Hepatocyte (in vitro differentiated cells): ENCODE data around the gene CKS2. TPM values are rescaled to one million over a fixed set of nuclear protein-coding genes. Genes with fewer than 3 reads are reported as not detected.

Experiments
- DNase-seq: peaks from one replicate; pipeline ENCODE4 v3.0.0-alpha.2; 2016; ENCODE audit warnings: low spot score
- H2AFZ ChIP-seq: fragments of 200-600 bp; sonication (generic); 2 replicates; pipeline ENCODE4 v1.6.0; 2016; ENCODE audit warnings: antibody characterized with exemption, mild to moderate bottlenecking
- H3K27ac ChIP-seq: fragments of 200-600 bp; sonication (generic); 2 replicates; pipeline ENCODE4 v1.5.1; 2016; ENCODE audit warnings: mild to moderate bottlenecking
- H3K27me3 ChIP-seq: fragments of 200-600 bp; sonication (generic); 2 replicates; pipeline ENCODE4 v1.6.1; 2016
- H3K36me3 ChIP-seq: fragments of 200-600 bp; sonication (generic); replicated peaks from 2 replicates; pipeline ENCODE4 v1.5.1; 2016; ENCODE audit warnings: low read depth; ENCODE audit not compliant: insufficient read depth
- H3K4me1 ChIP-seq: fragments of 200-600 bp; sonication (generic); 2 replicates; pipeline ENCODE4 v1.5.1; 2016; ENCODE audit warnings: mild to moderate bottlenecking, moderate library complexity; ENCODE audit not compliant: insufficient read depth
- H3K4me2 ChIP-seq: fragments of 200-600 bp; sonication (generic); 2 replicates; pipeline ENCODE4 v1.6.0; 2016
- H3K4me3 ChIP-seq: fragments of 200-600 bp; sonication (generic); 2 replicates; pipeline ENCODE4 v1.5.1; 2016; ENCODE audit warnings: mild to moderate bottlenecking
- H3K79me2 ChIP-seq: fragments of 200-600 bp; sonication (generic); 2 replicates; pipeline ENCODE4 v1.6.0; 2017; ENCODE audit warnings: mild to moderate bottlenecking
- H3K9me2 ChIP-seq: fragments of 200-600 bp; sonication (generic); replicated peaks from 2 replicates; pipeline ENCODE4 v1.6.0; 2017; ENCODE audit warnings: mild to moderate bottlenecking; ENCODE audit not compliant: insufficient read depth
- H3K9me3 ChIP-seq: fragments of 200-600 bp; sonication (generic); 2 replicates; pipeline ENCODE4 v1.5.1; 2016; ENCODE audit warnings: low read depth, mild to moderate bottlenecking
- H4K20me1 ChIP-seq: fragments of 200-600 bp; sonication (generic); 2 replicates; pipeline ENCODE4 v1.6.0; 2016; ENCODE audit warnings: mild to moderate bottlenecking; ENCODE audit not compliant: insufficient read depth, poor library complexity, severe bottlenecking
- EZH2 ChIP-seq: fragments of 200-600 bp; sonication (generic); IDR thresholded peaks from 2 replicates; pipeline ENCODE4 v1.6.1; 2016; ENCODE audit warnings: antibody characterized with exemption, mild to moderate bottlenecking, borderline replicate concordance
- EZH2phosphoT487 ChIP-seq: fragments of 200-600 bp; sonication (generic); IDR thresholded peaks from one replicate; pipeline ENCODE4 v1.6.1; 2018; ENCODE audit warnings: antibody characterized with exemption, mild to moderate bottlenecking, low read depth, moderate library complexity; ENCODE audit not compliant: unreplicated experiment, severe bottlenecking
- WGBS: methylation state at CpG from one replicate; pipeline ENCODE4 v1.1.6; 2016; ENCODE audit warnings: low lambda C conversion rate; ENCODE audit errors: missing lambda C conversion rate; 5-methylcytosine and 5-hydroxymethylcytosine counted together
- polyA plus RNA-seq: library from polyadenylated mRNA; unstranded; fragments of >200 nt; fragmentation: Nextera tagmentation; extraction: Ambion mirVana; gene quantifications from 2 replicates; pipeline ENCODE4 v1.2.1, GENCODE V29; 2016
- total RNA-seq: library from RNA; depleted of rRNA; stranded (reverse); fragments of >200 nt; gene quantifications from 2 replicates; pipeline ENCODE4 v1.2.3, GENCODE V29; 2014
- TF ChIP-seq, protein P1 (sequence below): fragments of 200-600 bp; sonication (generic); IDR thresholded peaks from 2 replicates; pipeline ENCODE4 v1.5.1; 2016; ENCODE audit warnings: antibody characterized with exemption, mild to moderate bottlenecking; ENCODE audit not compliant: poor library complexity

CKS2 gene
- total and polyA plus RNA-seq, 2 experiments from 2014 or later: 77.1 to 136 TPM

DNA sequence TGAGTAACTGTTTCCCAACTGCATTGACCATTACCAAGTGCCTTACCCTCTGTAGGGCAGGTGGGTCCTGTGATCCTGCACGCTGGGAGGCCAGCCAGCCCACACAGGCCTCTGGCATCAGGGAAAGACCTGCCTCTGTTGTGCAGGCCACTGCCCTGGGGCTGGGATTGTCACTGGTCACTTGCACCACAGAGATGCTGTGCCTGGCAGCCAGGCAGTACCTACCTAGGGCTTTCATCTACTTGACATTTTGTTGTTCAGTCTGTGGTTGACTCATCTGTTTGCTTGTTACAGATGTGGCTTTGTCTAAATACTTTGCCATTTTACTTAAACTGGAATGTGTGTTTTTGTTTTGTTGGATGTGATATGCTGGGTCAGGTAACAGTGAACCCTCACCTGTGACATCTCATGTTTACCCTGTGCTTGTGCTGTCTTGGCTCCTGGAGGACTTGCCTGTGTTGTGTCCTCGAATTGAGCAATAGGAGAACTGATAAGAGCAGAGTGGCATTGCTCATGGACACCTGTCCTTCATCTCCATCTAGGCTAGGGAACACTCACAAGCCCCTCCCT lies 40.1 kb downstream of the CKS2 start:
- H3K4me3 ChIP-seq: no peak overlapping the region
- no peak overlapping the region for H3K4me2 ChIP-seq
- peaks cover 5% of the 10 kb centered on the region for H3K79me2 ChIP-seq
- H2AFZ ChIP-seq: no peak overlapping the region
- WGBS: 78% methylated on average over 2 of the region's 2 CpGs
- H3K27ac ChIP-seq: no peak overlapping the region
- no peaks in the 10 kb centered on the region for H3K9me2 ChIP-seq
- H4K20me1 ChIP-seq: no peaks in the 10 kb centered on the region
- H3K36me3 ChIP-seq: no peaks in the 10 kb centered on the region
- no peak for DNase-seq
- no peaks in the 10 kb centered on the region for H3K4me1 ChIP-seq
- H3K9me3 ChIP-seq: no peaks in the 10 kb centered on the region
- no peaks in the 10 kb centered on the region for H3K27me3 ChIP-seq
- TF ChIP-seq EZH2 (no peak), EZH2phosphoT487 (no peak)
- TF ChIP-seq, protein P1, sequence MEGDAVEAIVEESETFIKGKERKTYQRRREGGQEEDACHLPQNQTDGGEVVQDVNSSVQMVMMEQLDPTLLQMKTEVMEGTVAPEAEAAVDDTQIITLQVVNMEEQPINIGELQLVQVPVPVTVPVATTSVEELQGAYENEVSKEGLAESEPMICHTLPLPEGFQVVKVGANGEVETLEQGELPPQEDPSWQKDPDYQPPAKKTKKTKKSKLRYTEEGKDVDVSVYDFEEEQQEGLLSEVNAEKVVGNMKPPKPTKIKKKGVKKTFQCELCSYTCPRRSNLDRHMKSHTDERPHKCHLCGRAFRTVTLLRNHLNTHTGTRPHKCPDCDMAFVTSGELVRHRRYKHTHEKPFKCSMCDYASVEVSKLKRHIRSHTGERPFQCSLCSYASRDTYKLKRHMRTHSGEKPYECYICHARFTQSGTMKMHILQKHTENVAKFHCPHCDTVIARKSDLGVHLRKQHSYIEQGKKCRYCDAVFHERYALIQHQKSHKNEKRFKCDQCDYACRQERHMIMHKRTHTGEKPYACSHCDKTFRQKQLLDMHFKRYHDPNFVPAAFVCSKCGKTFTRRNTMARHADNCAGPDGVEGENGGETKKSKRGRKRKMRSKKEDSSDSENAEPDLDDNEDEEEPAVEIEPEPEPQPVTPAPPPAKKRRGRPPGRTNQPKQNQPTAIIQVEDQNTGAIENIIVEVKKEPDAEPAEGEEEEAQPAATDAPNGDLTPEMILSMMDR: no peak

DNA sequence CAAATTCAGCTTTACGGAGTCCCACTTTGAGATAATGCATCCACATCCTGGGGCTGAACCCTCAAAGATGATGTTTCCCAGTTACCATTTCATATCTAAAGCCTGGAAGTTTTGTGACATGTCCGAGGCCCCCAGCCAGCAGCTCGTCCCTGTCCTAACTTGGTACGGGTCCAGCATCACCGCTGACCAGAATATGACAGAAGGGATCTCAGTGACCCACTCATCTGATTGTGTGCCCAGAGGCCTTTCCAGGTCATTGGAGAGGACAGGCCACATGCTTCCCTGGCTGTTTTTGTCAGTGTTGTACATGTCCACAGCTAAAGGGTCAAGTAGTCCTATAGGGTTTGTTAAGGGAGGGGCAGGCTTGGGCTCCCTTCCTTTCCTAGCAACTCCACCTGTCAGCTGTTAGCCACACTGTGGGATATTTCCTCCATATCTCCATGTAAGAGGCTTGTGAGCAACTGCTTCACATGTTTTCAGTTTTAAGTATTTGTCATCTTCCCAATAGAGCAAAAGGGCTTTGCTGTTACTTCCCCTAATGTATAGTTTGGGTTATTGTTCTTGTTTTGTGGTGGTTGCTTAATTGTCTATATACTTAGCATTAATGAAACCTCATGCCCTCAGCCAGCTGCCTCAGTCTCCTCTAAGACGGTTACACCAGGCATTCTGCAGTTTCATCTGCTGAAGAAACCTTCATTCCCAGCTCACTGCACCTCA lies 40.7 kb downstream of the CKS2 start:
- no peaks in the 10 kb centered on the region for H3K9me3 ChIP-seq
- no peak overlapping the region for H3K4me2 ChIP-seq
- no peaks in the 10 kb centered on the region for H3K27me3 ChIP-seq
- no peak overlapping the region for H3K4me3 ChIP-seq
- H3K36me3 ChIP-seq: no peaks in the 10 kb centered on the region
- H2AFZ ChIP-seq: no peak overlapping the region
- H4K20me1 ChIP-seq: no peaks in the 10 kb centered on the region
- H3K27ac ChIP-seq: no peak overlapping the region
- H3K79me2 ChIP-seq: peaks cover 5% of the 10 kb centered on the region
- H3K9me2 ChIP-seq: no peaks in the 10 kb centered on the region
- no peak for TF ChIP-seq EZH2
- no peak for TF ChIP-seq EZH2phosphoT487
- TF ChIP-seq, protein P1: no peak
- no peak for DNase-seq
- 93% methylated on average over 6 of the region's 6 CpGs for WGBS
- no peaks in the 10 kb centered on the region for H3K4me1 ChIP-seq

DNA sequence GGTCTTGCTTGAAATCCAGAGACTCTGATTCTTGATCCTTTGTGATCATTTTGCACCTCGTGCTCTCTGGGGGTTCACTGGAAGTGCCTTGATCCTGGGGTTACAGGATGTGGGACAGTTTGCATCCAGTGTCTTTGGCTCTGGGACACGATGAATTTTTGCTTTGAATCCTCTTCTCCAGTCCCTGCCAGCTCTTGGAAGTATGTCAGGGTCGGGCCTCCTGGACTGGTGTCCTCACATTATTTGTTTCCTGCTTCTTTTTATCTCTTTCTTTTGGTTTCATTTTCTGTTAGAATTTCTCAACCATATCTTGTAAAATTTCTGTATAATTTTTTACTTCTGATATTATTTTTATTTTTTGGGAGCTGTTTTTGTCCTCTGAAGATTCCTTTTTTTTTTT lies 41.5 kb downstream of the CKS2 start:
- Histone ChIP-seq H3K9me3 (no peaks in the 10 kb centered on the region), H3K27ac (no peak overlapping the region), H3K27me3 (no peaks in the 10 kb centered on the region), H4K20me1 (no peaks in the 10 kb centered on the region), H3K9me2 (no peaks in the 10 kb centered on the region), H3K4me1 (no peaks in the 10 kb centered on the region), H2AFZ (no peak overlapping the region), H3K4me3 (no peak overlapping the region), H3K36me3 (no peaks in the 10 kb centered on the region), H3K4me2 (no peak overlapping the region), H3K79me2 (peaks cover 5% of the 10 kb centered on the region)
- DNase-seq: no peak
- TF ChIP-seq EZH2phosphoT487 (no peak), EZH2 (no peak)
- TF ChIP-seq, protein P1: no peak
- 78% methylated on average over 3 of the region's 3 CpGs for WGBS
